GM12878 (cell line): ENCODE measurements around the gene SPAG16.

Experiments
- ATF2 ChIP-seq: IDR thresholded peaks from 2 replicates; pipeline ENCODE4 v1.6.1; 2012; ENCODE audit warnings: low read length, inconsistent platforms
- FOXM1 ChIP-seq: IDR thresholded peaks from 2 replicates; pipeline ENCODE4 v1.6.1; 2012; ENCODE audit warnings: low read depth, mild to moderate bottlenecking, inconsistent platforms, low read length, moderate library complexity
- JUNB ChIP-seq: IDR thresholded peaks from 2 replicates; pipeline ENCODE4 v1.6.1; 2016; ENCODE audit warnings: antibody characterized with exemption, mild to moderate bottlenecking
- ZSCAN29 ChIP-seq: fragments of 450-650 bp; IDR thresholded peaks from 2 replicates; pipeline ENCODE4 v1.6.1; 2017; ENCODE audit warnings: mild to moderate bottlenecking, moderate library complexity

- no peak for TF ChIP-seq JUNB
- TF ChIP-seq FOXM1, result no peak
- no peak for TF ChIP-seq ATF2
- TF ChIP-seq ZSCAN29, result no peak
Measured at GRCh38 chr2:214389334-214389733, 1105.1 kb downstream of the SPAG16 start.
